Measurements from ENCODE around the gene SLC1A2.

- TF ChIP-seq CTCF (IDR thresholded peaks at IDR 0.05) (no peak), EP300 (IDR thresholded peaks at IDR 0.05) (no peak), POLR2A (IDR thresholded peaks at IDR 0.05; ENCODE audit: low read depth) (no peak)
Measured at GRCh38 chr11:35248558-35249323, 170.6 kb downstream of the SLC1A2 start.
